Dermis blood vessel endothelial cell (primary cell): ENCODE results near the gene KRTAP10-6. TPM values are rescaled to one million over a fixed set of nuclear protein-coding genes. Genes with fewer than 3 reads are reported as not detected.
"Not testable (repeated sequence)": the region's sequence is repeated elsewhere in the genome, so short reads cannot be mapped to it uniquely, and the experiment has no call there.

ENCODE experiments used
- DNase-seq: peaks from one replicate; pipeline ENCODE4 v3.0.0; 2010
- total RNA-seq: library from RNA; depleted of rRNA; stranded (reverse); fragments of >200 nt; gene quantifications from 2 replicates; pipeline ENCODE4 v1.2.3, GENCODE V29; 2014

The KRTAP10-6 gene
- total RNA-seq, 1 donor from 2014 or later, result not detected

- DNase-seq, result no peak
Measured at GRCh38 chr21:44555200-44555875, 37.0 kb downstream of the KRTAP10-6 start.

GRCh38 chr21:44552681-44553080 lies 39.6 kb downstream of the KRTAP10-6 start:
- DNase-seq, result no peak

GRCh38 chr21:44552136-44552535 lies 40.2 kb downstream of the KRTAP10-6 start:
- no peak for DNase-seq

- no peak for DNase-seq
Measured at GRCh38 chr21:44551340-44551961, 40.9 kb downstream of the KRTAP10-6 start, which contains the start of gene KRTAP10-2. TSS of gene KRTAP10-2 (minus strand) at chr21:44551505. CDS start at chr21:44551458, 47 bp downstream.

- no peak for DNase-seq
Measured at GRCh38 chr21:44550807-44551206, 41.5 kb downstream of the KRTAP10-6 start.

- DNase-seq, result not testable (repeated sequence)
Measured at GRCh38 chr21:44550285-44550684, 42.0 kb downstream of the KRTAP10-6 start.

GRCh38 chr21:44549525-44550211 lies 42.6 kb downstream of the KRTAP10-6 start:
- no peak for DNase-seq

- no peak for DNase-seq
Measured at GRCh38 chr21:44548922-44549321, 43.4 kb downstream of the KRTAP10-6 start.

- DNase-seq, result no peak
Measured at GRCh38 chr21:44548381-44548780, 43.9 kb downstream of the KRTAP10-6 start.

- no peak for DNase-seq
Measured at GRCh38 chr21:44547656-44548331, 44.5 kb downstream of the KRTAP10-6 start.

GRCh38 chr21:44544566-44544965 lies 47.7 kb downstream of the KRTAP10-6 start:
- DNase-seq, result no peak

- DNase-seq, result no peak
Measured at GRCh38 chr21:44542716-44543115, 49.6 kb downstream of the KRTAP10-6 start.

Other genes with a start within 250 kb of the KRTAP10-6 start
- 1.8 and 3.2 TPM in 2 replicates for gene TRPM2, start 238.9 kb downstream of the KRTAP10-6 start, total RNA-seq
- 1.9 and 2.1 TPM in 2 replicates for gene LRRC3, start 137.0 kb downstream of the KRTAP10-6 start, total RNA-seq
- gene KRTAP10-1, start 52.3 kb downstream of the KRTAP10-6 start, total RNA-seq, result not detected in 2 replicates
- gene KRTAP10-2, start 41.0 kb downstream of the KRTAP10-6 start, total RNA-seq, result not detected in 2 replicates
- gene KRTAP10-3, start 33.7 kb downstream of the KRTAP10-6 start, total RNA-seq, result not detected in 2 replicates
- gene KRTAP10-4, start 18.8 kb downstream of the KRTAP10-6 start, total RNA-seq, result not detected in 2 replicates
- gene KRTAP10-5, start 11.9 kb downstream of the KRTAP10-6 start, total RNA-seq, result not detected in 2 replicates
- not detected in 2 replicates for gene KRTAP10-7, start 8.1 kb upstream of the KRTAP10-6 start, total RNA-seq
- gene KRTAP10-8, start 19.6 kb upstream of the KRTAP10-6 start, total RNA-seq, result not detected in 2 replicates
- gene KRTAP10-9, start 34.6 kb upstream of the KRTAP10-6 start, total RNA-seq, result not detected in 2 replicates
- not detected in 2 replicates for gene KRTAP10-10, start 44.9 kb upstream of the KRTAP10-6 start, total RNA-seq
- not detected in 2 replicates for gene KRTAP10-11, start 53.9 kb upstream of the KRTAP10-6 start, total RNA-seq
- gene KRTAP12-4, start 62.2 kb upstream of the KRTAP10-6 start, total RNA-seq, result not detected in 2 replicates
- not detected in 2 replicates for gene KRTAP12-3, start 65.4 kb upstream of the KRTAP10-6 start, total RNA-seq
- not detected in 2 replicates for gene KRTAP12-2, start 74.4 kb upstream of the KRTAP10-6 start, total RNA-seq
- gene KRTAP12-1, start 89.7 kb upstream of the KRTAP10-6 start, total RNA-seq, result not detected in 2 replicates
- gene KRTAP10-12, start 104.7 kb upstream of the KRTAP10-6 start, total RNA-seq, result not detected in 2 replicates
- gene TSPEAR, start 119.1 kb upstream of the KRTAP10-6 start, total RNA-seq, result 0.47 and 1.0 TPM in 2 replicates
- gene UBE2G2, start 209.3 kb upstream of the KRTAP10-6 start, total RNA-seq, result 74.1 and 85.3 TPM in 2 replicates
- gene SUMO3, start 225.6 kb upstream of the KRTAP10-6 start, total RNA-seq, result 75.2 and 107 TPM in 2 replicates